Measurements from ENCODE around the gene C1orf210. TPM values are rescaled to one million over a fixed set of nuclear protein-coding genes. Genes with fewer than 3 reads are reported as not detected.
A peak's percentile ranks its signal among the peaks of the same experiment; 100 is the strongest.

C1orf210 gene
- total RNA-seq, 1 donor from 2014 or later: not detected

DNA sequence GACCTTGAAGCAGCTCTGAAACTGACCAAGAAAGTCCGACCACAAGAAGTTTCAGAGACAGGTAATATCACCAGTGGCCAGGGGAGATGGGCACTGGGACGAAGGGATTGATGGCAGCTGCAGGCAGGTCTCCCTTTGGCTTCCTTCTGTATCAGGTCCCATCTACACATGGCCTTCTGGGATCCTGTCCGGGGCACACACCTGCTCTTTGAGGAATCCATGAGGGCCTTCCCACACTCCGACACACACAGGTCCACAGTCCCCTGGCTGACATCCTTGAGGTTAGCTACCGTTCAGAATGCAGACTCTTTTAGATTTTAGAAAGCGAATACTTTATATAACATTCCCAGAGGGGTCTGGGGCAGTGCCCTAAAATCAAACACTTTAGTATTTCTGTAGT, 42.1 kb downstream of the C1orf210 start:
- H3K36me3 ChIP-seq: no peaks in the 10 kb centered on the region
- H3K4me3 ChIP-seq: no peak overlapping the region
- intact Hi-C loops (cut with DNase I): no loop called here
- no peaks in the 10 kb centered on the region for H3K4me1 ChIP-seq
- no peak overlapping the region for H3K27ac ChIP-seq
- no peaks in the 10 kb centered on the region for H3K27me3 ChIP-seq
- no peaks in the 10 kb centered on the region for H3K9me3 ChIP-seq
- DNase-seq (ENCODE audit: low spot score in 2 of 2): no peak
- TF ChIP-seq, protein P1, sequence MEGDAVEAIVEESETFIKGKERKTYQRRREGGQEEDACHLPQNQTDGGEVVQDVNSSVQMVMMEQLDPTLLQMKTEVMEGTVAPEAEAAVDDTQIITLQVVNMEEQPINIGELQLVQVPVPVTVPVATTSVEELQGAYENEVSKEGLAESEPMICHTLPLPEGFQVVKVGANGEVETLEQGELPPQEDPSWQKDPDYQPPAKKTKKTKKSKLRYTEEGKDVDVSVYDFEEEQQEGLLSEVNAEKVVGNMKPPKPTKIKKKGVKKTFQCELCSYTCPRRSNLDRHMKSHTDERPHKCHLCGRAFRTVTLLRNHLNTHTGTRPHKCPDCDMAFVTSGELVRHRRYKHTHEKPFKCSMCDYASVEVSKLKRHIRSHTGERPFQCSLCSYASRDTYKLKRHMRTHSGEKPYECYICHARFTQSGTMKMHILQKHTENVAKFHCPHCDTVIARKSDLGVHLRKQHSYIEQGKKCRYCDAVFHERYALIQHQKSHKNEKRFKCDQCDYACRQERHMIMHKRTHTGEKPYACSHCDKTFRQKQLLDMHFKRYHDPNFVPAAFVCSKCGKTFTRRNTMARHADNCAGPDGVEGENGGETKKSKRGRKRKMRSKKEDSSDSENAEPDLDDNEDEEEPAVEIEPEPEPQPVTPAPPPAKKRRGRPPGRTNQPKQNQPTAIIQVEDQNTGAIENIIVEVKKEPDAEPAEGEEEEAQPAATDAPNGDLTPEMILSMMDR (IDR thresholded peaks at IDR 0.05): no peak

DNA sequence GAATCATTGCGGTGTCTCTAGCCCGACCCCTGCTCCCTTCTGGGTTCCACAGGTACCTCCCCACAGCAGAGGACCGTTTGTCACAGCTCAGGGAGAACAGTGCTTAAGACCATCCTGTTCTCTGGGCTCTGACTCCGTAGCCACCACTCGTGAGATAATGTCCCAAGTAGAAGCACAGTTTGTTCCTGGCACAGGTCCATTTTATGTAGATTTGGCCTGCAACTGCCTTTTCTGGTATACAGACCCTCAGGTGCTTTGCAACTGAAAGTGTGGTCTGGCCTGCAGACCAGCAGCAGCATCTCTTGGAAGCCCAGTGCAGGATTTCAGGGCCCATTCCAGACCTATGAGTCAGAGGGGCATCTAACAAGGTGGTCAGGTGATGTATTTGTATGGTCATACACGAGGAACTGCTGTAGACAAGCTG, 44.0 kb downstream of the C1orf210 start:
- H3K9me3 ChIP-seq: no peaks in the 10 kb centered on the region
- no peaks in the 10 kb centered on the region for H3K27me3 ChIP-seq
- peak in 1 of 2 donors; percentile 34 for DNase-seq (ENCODE audit: low spot score in 2 of 2)
- no peaks in the 10 kb centered on the region for H3K4me1 ChIP-seq
- no peak overlapping the region for H3K27ac ChIP-seq
- intact Hi-C loops (cut with DNase I): no loop called here
- no peak overlapping the region for H3K4me3 ChIP-seq
- TF ChIP-seq, protein P1 (IDR thresholded peaks at IDR 0.05): no peak
- no peaks in the 10 kb centered on the region for H3K36me3 ChIP-seq

DNA sequence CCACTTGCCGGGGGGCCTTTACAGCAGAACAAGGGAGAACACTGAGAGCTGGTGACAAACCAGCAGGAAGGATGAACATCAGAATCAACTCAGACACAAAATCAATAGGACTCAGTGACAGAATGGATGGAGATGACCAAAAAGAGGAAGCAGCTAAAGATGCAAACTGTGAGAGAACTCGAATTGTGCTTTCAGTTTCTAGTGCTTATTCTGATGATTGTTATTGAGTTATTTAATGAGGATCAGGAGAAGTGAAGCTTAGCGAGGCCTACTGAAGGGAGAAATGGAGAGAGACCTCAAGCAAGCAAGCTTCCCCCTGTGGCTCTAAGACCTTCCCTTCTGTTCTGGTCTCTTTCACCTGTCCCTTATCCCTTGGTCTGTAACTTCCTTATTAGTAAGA, 45.9 kb downstream of the C1orf210 start:
- H3K27ac ChIP-seq: no peak overlapping the region
- intact Hi-C loops (cut with DNase I): no loop called here
- no peaks in the 10 kb centered on the region for H3K27me3 ChIP-seq
- H3K4me1 ChIP-seq: no peaks in the 10 kb centered on the region
- no peak overlapping the region for H3K4me3 ChIP-seq
- no peaks in the 10 kb centered on the region for H3K36me3 ChIP-seq
- no peaks in the 10 kb centered on the region for H3K9me3 ChIP-seq
- DNase-seq (ENCODE audit: low spot score in 2 of 2): no peak
- TF ChIP-seq, protein P1 (IDR thresholded peaks at IDR 0.05): no peak

DNA sequence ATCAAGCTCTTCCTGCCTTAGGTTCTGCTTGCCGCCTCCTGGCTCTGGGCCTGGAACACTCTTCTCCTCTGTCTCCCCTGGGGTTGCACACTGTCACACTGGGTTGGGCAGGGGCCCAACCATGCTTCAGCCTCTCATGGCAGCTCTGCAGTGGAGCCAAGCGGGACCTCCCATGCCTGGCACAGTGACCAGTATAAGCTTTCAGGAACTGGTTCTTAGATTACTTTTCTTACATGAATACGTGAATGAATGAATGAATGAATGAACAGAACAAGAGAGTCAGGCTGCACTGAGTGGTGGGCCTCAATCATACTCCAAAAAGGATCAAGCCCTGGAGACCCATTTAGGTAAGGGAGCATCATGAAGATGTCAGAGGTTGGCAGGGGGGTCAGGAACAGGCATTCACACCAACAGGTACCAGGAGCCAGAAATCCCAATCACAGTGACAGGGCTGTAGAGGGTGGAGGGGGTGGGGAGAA, 46.4 kb downstream of the C1orf210 start:
- TF ChIP-seq, protein P1 (IDR thresholded peaks at IDR 0.05): no peak
- no peaks in the 10 kb centered on the region for H3K36me3 ChIP-seq
- H3K4me1 ChIP-seq: no peaks in the 10 kb centered on the region
- intact Hi-C loops (cut with DNase I): no loop called here
- no peaks in the 10 kb centered on the region for H3K9me3 ChIP-seq
- peak in 1 of 2 donors; percentile 41 for DNase-seq (ENCODE audit: low spot score in 2 of 2)
- H3K27ac ChIP-seq: no peak overlapping the region
- no peak overlapping the region for H3K4me3 ChIP-seq
- H3K27me3 ChIP-seq: no peaks in the 10 kb centered on the region

DNA sequence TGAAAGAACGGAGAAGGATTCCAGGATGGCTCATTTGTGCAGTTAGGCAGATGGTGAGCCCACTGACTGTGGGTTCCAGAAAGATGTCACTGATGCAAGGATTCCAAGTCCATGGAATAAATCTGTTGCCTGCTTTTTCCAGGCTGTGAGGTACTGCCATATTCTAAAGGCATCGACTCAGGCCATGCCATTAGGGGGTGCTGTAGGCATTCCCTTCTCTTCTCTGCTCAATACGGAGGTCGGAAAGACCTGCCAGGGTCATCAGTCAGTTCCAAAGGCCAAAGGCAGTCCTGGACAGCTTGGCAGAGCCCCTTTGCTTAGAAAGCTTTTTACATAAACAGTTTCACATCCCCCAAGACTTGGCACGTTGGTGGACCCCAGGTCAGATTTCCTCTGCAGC, 47.3 kb downstream of the C1orf210 start:
- Histone ChIP-seq H3K27me3 (no peaks in the 10 kb centered on the region), H3K4me1 (no peaks in the 10 kb centered on the region), H3K36me3 (no peaks in the 10 kb centered on the region), H3K9me3 (no peaks in the 10 kb centered on the region), H3K4me3 (no peak overlapping the region), H3K27ac (no peak overlapping the region)
- intact Hi-C loops (cut with DNase I): no loop called here
- TF ChIP-seq, protein P1 (IDR thresholded peaks at IDR 0.05): peak in 2 of 3 experiments; percentile 41
- peak in 1 of 2 donors; percentile 61 for DNase-seq (ENCODE audit: low spot score in 2 of 2)

DNA sequence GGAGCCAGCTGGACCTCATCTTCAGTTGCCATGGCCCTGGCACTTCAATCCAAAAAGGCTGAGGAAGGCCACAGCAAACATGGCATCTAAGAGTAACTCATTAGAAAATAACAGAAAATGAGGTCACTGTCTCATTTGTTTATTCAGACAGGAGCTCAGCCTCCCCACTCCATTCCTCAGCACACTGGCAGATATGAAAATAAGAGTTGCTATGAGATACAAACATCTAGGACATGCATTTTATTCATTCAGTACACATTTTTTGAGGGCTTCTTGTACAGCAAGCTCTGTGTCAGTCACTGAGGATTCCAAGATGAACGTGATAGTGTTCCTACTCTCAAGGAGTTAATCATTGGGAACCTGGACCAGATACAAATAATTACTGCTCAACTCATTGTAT, 48.3 kb downstream of the C1orf210 start:
- no peaks in the 10 kb centered on the region for H3K27me3 ChIP-seq
- intact Hi-C loops (cut with DNase I): no loop called here
- H3K27ac ChIP-seq: no peak overlapping the region
- no peaks in the 10 kb centered on the region for H3K36me3 ChIP-seq
- H3K4me1 ChIP-seq: no peaks in the 10 kb centered on the region
- H3K9me3 ChIP-seq: no peaks in the 10 kb centered on the region
- TF ChIP-seq, protein P1 (IDR thresholded peaks at IDR 0.05): no peak
- no peak overlapping the region for H3K4me3 ChIP-seq
- DNase-seq (ENCODE audit: low spot score in 2 of 2): no peak

Data from ascending aorta (tissue), 2 donors.